IMR-90 (cell line): ENCODE measurements around the gene ADD1. TPM values are rescaled to one million over a fixed set of nuclear protein-coding genes. Genes with fewer than 3 reads are reported as not detected.
A peak's percentile ranks its signal among the peaks of the same experiment; 100 is the strongest.

Source experiments
- ATAC-seq: fragments of 200-7000 bp; cut with Tn5 transposase; 2 replicates; pipeline ENCODE4 v1.9.1; 2020; ENCODE audit warnings: low read depth, mild to moderate bottlenecking, moderate library complexity
- BruUV-seq: library from RNA; stranded (reverse); fragments of 400-500 nt; replicated peaks from 2 replicates; lab custom pipeline; 2021; lab: Mats Ljungman, UMichigan
- CTCF ChIA-PET: fragments of 300-600 bp; formaldehyde crosslinking; extraction: SDS; loops from one replicate; lab custom pipeline; 2021; ENCODE audit warnings: antibody characterized with exemption; lab: Yijun Ruan, JAX
- POLR2A ChIA-PET: fragments of 300-600 bp; sonication (Branson Sonifier 250); formaldehyde crosslinking; loops from one replicate; lab custom pipeline; 2022; ENCODE audit warnings: antibody characterized with exemption; ENCODE audit not compliant: unreplicated experiment; lab: Charles Lee
- DNase-seq: peaks from one replicate; pipeline ENCODE4 v3.0.0; 2013
- H2AFZ ChIP-seq: replicated peaks from 2 replicates; pipeline ENCODE3; 2013; ENCODE audit warnings: low read length, mild to moderate bottlenecking; ENCODE audit not compliant: poor library complexity
- H2AK5ac ChIP-seq: 2 replicates; pipeline ENCODE4 v1.6.1; 2013; ENCODE audit warnings: low read depth, low read length, inconsistent platforms
- H2AK9ac ChIP-seq: replicated peaks from 2 replicates; pipeline ENCODE3; 2013; ENCODE audit warnings: mild to moderate bottlenecking, low read depth, low read length, moderate library complexity; ENCODE audit not compliant: poor library complexity
- H2BK120ac ChIP-seq: 2 replicates; pipeline ENCODE4 v1.6.1; 2013; ENCODE audit warnings: low read depth, low read length, inconsistent platforms
- H2BK15ac ChIP-seq: 3 replicates; pipeline ENCODE4 v1.6.1; 2013; ENCODE audit warnings: low read depth, low read length, inconsistent platforms
- H2BK20ac ChIP-seq: 2 replicates; pipeline ENCODE4 v1.6.1; 2013; ENCODE audit warnings: low read depth, mild to moderate bottlenecking, inconsistent platforms, low read length, moderate library complexity
- H2BK5ac ChIP-seq: 2 replicates; pipeline ENCODE4 v1.6.1; 2013; ENCODE audit warnings: mild to moderate bottlenecking, low read depth, low read length, inconsistent platforms; ENCODE audit not compliant: poor library complexity, severe bottlenecking
- H3K14ac ChIP-seq: replicated peaks from 2 replicates; pipeline ENCODE4 v1.6.1; 2013; ENCODE audit warnings: low read depth, low read length, inconsistent platforms
- H3K18ac ChIP-seq: 2 replicates; pipeline ENCODE4 v1.6.1; 2013; ENCODE audit warnings: low read depth, low read length, control low read depth
- H3K23ac ChIP-seq: 2 replicates; pipeline ENCODE4 v1.6.1; 2013; ENCODE audit warnings: low read depth, low read length, inconsistent platforms
- H3K27ac ChIP-seq: 2 replicates; pipeline ENCODE4 v1.5.1; 2013; ENCODE audit warnings: mild to moderate bottlenecking, control low read depth, low read length; ENCODE audit not compliant: insufficient read depth
- H3K27me3 ChIP-seq: 2 replicates; pipeline ENCODE4 v1.6.1; 2013; ENCODE audit warnings: low read length; ENCODE audit not compliant: control insufficient read depth, insufficient read depth
- H3K36me3 ChIP-seq: 2 replicates; pipeline ENCODE4 v1.6.1; 2013; ENCODE audit warnings: low read length, mixed read lengths; ENCODE audit not compliant: control insufficient read depth, insufficient read depth
- H3K4ac ChIP-seq: 2 replicates; pipeline ENCODE4 v1.6.1; 2013; ENCODE audit warnings: low read depth, low read length, inconsistent platforms
- H3K4me1 ChIP-seq: 2 replicates; pipeline ENCODE4 v1.6.1; 2013; ENCODE audit warnings: low read length, mixed read lengths; ENCODE audit not compliant: control insufficient read depth, insufficient read depth
- H3K4me2 ChIP-seq: 2 replicates; pipeline ENCODE4 v1.6.1; 2013; ENCODE audit warnings: low read depth, mild to moderate bottlenecking, control low read depth, low read length, moderate library complexity
- H3K4me3 ChIP-seq: 2 replicates; pipeline ENCODE4 v1.5.1; 2013; ENCODE audit warnings: low read depth, mild to moderate bottlenecking, control low read depth, low read length, moderate library complexity; ENCODE audit not compliant: insufficient read depth
- H3K56ac ChIP-seq: 2 replicates; pipeline ENCODE4 v1.6.1; 2013; ENCODE audit warnings: low read length, inconsistent platforms; ENCODE audit not compliant: insufficient read depth; ENCODE audit errors: extremely low read depth
- H3K79me1 ChIP-seq, 2 experiments: 2 replicates each; pipeline ENCODE4 v1.6.1; 2013; ENCODE audit warnings: low read length in 2 of 2, inconsistent platforms in 1 of 2, low read depth in 1 of 2
- H3K9ac ChIP-seq: 2 replicates; pipeline ENCODE4 v1.6.1; 2013; ENCODE audit warnings: low read depth, low read length, control low read depth
- H3K9me1 ChIP-seq: 2 replicates; pipeline ENCODE4 v1.6.1; 2013; ENCODE audit warnings: low read length, inconsistent platforms; ENCODE audit not compliant: insufficient read depth
- H3K9me3 ChIP-seq: 2 replicates; pipeline ENCODE4 v1.6.1; 2013; ENCODE audit warnings: low read length; ENCODE audit not compliant: control insufficient read depth, insufficient read depth
- H4K20me1 ChIP-seq: 2 replicates; pipeline ENCODE4 v1.6.1; 2013; ENCODE audit warnings: low read length, inconsistent platforms; ENCODE audit not compliant: insufficient read depth
- H4K5ac ChIP-seq: 2 replicates; pipeline ENCODE4 v1.6.1; 2013; ENCODE audit warnings: mild to moderate bottlenecking, low read depth, low read length, control low read depth
- H4K8ac ChIP-seq, 2 experiments: 2 replicates each; pipeline ENCODE4 v1.6.1; 2013; ENCODE audit warnings: low read depth in 2 of 2, low read length in 2 of 2, control low read depth in 1 of 2, inconsistent platforms in 1 of 2
- H4K91ac ChIP-seq: 2 replicates; pipeline ENCODE4 v1.6.1; 2013; ENCODE audit warnings: low read depth, low read length, inconsistent platforms; ENCODE audit not compliant: insufficient read depth
- BHLHE40 ChIP-seq: fragments of 150-350 bp; IDR thresholded peaks from 2 replicates; pipeline ENCODE4 v1.6.1; 2016; ENCODE audit warnings: mild to moderate bottlenecking, low read depth, low read length
- CHD1 ChIP-seq: IDR thresholded peaks from 2 replicates; pipeline ENCODE4 v1.6.1; 2012; ENCODE audit warnings: low read depth, low read length, improper control_type of control experiment
- FOS ChIP-seq: fragments of 150-350 bp; IDR thresholded peaks from 2 replicates; pipeline ENCODE4 v1.6.1; 2016; ENCODE audit warnings: low read depth, low read length
- MAZ ChIP-seq: IDR thresholded peaks from 2 replicates; pipeline ENCODE4 v1.6.1; 2012; ENCODE audit warnings: low read depth, mild to moderate bottlenecking, low read length, improper control_type of control experiment, moderate library complexity, borderline replicate concordance
- MXI1 ChIP-seq: IDR thresholded peaks from 2 replicates; pipeline ENCODE4 v1.6.1; 2012; ENCODE audit warnings: low read depth, mild to moderate bottlenecking, low read length, moderate library complexity, borderline replicate concordance
- USF2 ChIP-seq: fragments of 150-350 bp; IDR thresholded peaks from 2 replicates; pipeline ENCODE4 v1.6.1; 2017; ENCODE audit warnings: mild to moderate bottlenecking, antibody characterized with exemption, low read length, low read depth
- WGBS, 2 experiments: methylation state at CpG; one replicate each; pipeline versions ENCODE4 v1.1.5 to v1.1.7; 2013; ENCODE audit warnings: missing lambda C conversion rate in 2 of 2; ENCODE audit not compliant: insufficient read length in 1 of 2; ENCODE audit errors: extremely low coverage in 2 of 2; 5-methylcytosine and 5-hydroxymethylcytosine counted together
- dilution Hi-C: fragments of 300-500 bp; cut with HindIII; formaldehyde crosslinking; loops from one replicate; pipeline ENCODE4 v1.14.3; 2018; ENCODE audit warnings: low sequenced_read_pairs; ENCODE audit not compliant: unreplicated experiment
- in situ Hi-C: fragments of 300-500 bp; cut with MboI; formaldehyde crosslinking; loops from 3 replicates; pipeline ENCODE4 v1.14.3; 2019; ENCODE audit warnings: low sequenced_read_pairs, inconsistent platforms, mixed read lengths
- intact Hi-C: fragments of 100-400 bp; cut with micrococcal nuclease; formaldehyde crosslinking; loops from 2 replicates; pipeline ENCODE4 v1.10.0; 2022
- polyA plus RNA-seq, 3 experiments: library from polyadenylated mRNA; depleted of rRNA; stranded (reverse); fragments of >200 nt; gene quantifications; 2 replicates each; pipeline ENCODE4 v1.2.3, GENCODE V29; 2012; ENCODE audit warnings: low replicate concordance in 1 of 3
- total RNA-seq: library from RNA; depleted of rRNA; stranded (reverse); fragments of >200 nt; gene quantifications from 2 replicates; pipeline ENCODE4 v1.2.3, GENCODE V29; 2012

ADD1 gene
- total and polyA plus RNA-seq, 2 of the 4 experiments (the other 2 are of a cell fraction): 122 to 215 TPM

GRCh38 chr4:2817701-2818350 lies 25.8 kb upstream of the ADD1 start:
- Histone ChIP-seq H2BK20ac (no peak overlapping the region), H4K20me1 (0 out of 2 replicates have a peak, but pooled peaks cover 6% of the 10 kb centered on the region), H3K4me3 (peak overlapping the region; percentile 82), H3K4me1 (peaks cover 14% of the 10 kb centered on the region), H3K23ac (0 out of 2 replicates have a peak overlapping the region, but pooled peaks have one; percentile 33), H2AK5ac (peak overlapping the region; percentile 78; the same call in 1 of the 2 replicates), H2AK9ac (peak overlapping the region; percentile 97), H2BK120ac (no peak overlapping the region), H4K91ac (no peak overlapping the region), H3K79me1 (peaks cover 29 to 69% of the 10 kb centered on the region in 2 experiments), H3K36me3 (peaks cover 19% of the 10 kb centered on the region), H3K4me2 (peak overlapping the region; percentile 97), H3K14ac (0 out of 2 replicates have a peak overlapping the region, but pooled peaks have one; percentile 27), H3K9me1 (peaks cover 22% of the 10 kb centered on the region), H2BK5ac (no peak overlapping the region), H4K8ac (peak overlapping the region; percentile 25 to 67; a peak in 2 of 4 replicates), H2AFZ (peak overlapping the region; percentile 94), H4K5ac (peak overlapping the region; percentile 57), H3K9ac (peak overlapping the region; percentile 86), H3K56ac (no peak overlapping the region), H3K9me3 (no peaks in the 10 kb centered on the region), H3K27ac (peak overlapping the region; percentile 74; the same call in 1 of the 2 replicates), H3K27me3 (no peaks in the 10 kb centered on the region), H3K18ac (no peak overlapping the region), H3K4ac (peak overlapping the region; percentile 52; the same call in 1 of the 2 replicates), H2BK15ac (no peak overlapping the region)
- ChIA-PET CTCF (no interaction called here), POLR2A (interaction anchor here (0.6 to 1.0 kb wide), 2 partner anchors 11 to 14 kb away, joined by 3 to 4 read pairs; no protein-coding TSS in a partner anchor)
- peak; percentile 89 for TF ChIP-seq BHLHE40
- peak; percentile 55 for TF ChIP-seq USF2
- no peak for TF ChIP-seq FOS
- peak; percentile 50; the same call in 1 of the 2 replicates for TF ChIP-seq MXI1
- TF ChIP-seq MAZ: peak; percentile 22; the same call in 1 of the 2 replicates
- no peak for TF ChIP-seq CHD1
- no TSS peak for BruUV-seq
- intact Hi-C loops (no loop called here), dilution Hi-C loops (no loop called here), in situ Hi-C loops (no loop called here)
- ATAC-seq (peak; percentile 87), DNase-seq (no peak)
- 14% methylated on average over 30 of the region's 65 CpGs; no CpG with 5 or more reads in 1 of the 2 experiments for WGBS, 2 experiments
